HG03558 (cell line): Measurements from ENCODE around the gene PRM3.

Experiments used
- ATAC-seq: cut with Tn5 transposase; IDR thresholded peaks from one replicate; pipeline ENCODE4 v1.9.1; 2021; ENCODE audit warnings: moderate number of reproducible peaks; ENCODE audit not compliant: unreplicated experiment; ENCODE audit errors: extremely low read depth

The PRM3 gene

GRCh38 chr16:11262915-11263314 is 10.5 kb downstream of the PRM3 start:
- no peak for ATAC-seq

DNA sequence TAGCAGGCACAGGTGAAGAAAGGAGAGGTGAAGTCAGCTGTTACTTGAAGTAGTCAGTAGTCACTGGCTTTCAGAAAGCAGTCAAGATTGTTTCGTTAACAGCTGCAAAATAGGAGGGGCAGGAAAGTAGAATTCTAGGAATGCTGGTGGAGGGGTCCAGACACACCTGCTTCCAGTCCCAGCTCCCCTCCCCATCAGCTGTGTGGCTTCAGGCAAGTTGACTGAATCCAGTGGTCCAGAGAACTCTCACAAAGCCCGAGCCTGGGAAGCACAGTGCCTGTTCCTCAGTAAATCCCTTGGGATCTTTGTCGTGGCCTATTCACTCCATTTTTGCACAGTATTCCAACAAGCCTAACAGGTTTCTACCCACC is 12.8 kb downstream of the PRM3 start:
- no peak for ATAC-seq

- no peak for ATAC-seq
These were observed 13.5 kb downstream of the PRM3 start for GRCh38 chr16:11259655-11260595.

DNA sequence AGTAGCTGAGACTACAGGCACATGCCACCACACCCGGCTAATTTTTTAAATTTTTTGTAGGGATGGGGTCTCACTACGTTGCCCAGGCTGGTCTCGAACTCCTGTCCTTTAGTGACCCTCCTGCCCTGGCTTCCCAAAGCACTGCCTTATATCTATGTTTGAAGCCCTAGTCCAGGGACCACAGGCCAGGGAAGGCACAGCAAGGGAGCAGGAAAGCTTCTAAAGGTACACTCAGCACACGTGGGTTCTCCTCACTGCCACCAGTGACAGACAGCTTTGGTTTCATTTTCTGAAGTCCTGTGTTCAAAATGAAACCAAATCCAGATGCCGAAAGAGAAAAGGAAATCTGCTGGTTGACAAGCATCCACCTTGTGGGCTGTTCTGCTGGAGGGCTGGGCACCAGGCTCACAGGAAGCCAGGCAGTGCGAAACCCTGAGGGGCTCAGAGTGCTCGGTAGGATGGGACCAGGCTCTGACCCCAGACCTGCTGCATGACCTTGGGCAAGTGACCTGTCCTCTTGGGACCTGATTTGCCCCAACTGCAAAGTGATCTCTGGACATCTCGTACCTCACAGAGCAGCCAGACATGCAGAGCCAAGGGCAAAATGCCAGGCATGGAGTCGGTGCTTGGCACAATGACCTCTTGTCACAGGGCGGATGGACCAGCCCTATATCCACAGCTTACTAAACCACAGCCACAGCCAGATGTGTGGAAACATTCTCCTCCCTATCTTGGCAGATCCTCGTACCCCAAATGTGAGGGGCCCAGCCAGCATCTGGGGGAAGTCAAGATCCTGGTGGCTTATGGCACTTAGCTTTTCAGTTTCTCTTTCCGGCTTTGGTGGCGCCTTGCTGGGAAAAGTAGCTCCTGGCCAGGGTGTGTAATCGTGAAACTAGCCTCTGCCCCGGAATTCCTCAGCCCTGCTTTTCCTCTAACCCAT is 14.6 kb downstream of the PRM3 start:
- no peak for ATAC-seq

DNA sequence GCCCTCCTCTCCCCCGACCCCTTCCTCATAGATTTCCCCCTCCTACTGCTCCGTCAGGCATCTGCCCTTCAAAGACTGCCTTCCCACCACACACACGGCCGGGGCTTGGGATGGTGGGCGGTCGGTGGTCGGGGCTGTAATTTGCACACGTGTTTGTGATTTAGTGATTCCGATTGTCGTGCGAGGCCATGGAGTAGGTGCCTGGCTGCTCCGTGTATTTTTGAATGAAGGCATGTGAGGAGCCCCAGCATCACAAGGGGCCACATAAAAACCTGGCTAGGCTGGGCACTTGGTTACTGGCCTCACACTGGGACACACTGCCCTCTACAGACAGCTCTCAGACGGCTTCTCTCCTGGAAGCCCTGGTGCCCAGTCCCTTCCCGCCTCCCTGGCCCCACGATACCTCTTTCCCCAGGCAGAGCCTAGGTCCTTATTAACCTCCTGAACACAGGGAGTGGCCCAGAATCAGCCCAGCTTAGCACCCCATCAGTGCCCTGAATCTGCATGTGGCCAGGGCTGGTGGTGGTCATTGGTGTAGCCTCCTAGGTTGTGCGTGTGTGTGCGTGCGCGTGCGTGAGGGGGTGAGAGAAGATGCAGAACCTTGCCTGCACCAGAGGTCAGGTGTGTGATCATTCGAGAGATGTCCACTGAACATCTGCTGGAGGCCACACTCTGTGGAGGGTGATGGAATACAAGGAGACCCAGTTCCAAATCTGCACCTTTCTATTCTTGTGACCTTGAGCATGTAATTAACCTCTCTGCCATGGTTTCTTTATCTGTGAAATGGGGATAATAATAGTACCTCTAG is 16.1 kb downstream of the PRM3 start:
- ATAC-seq: no peak

GRCh38 chr16:11256661-11257130 is 16.7 kb downstream of the PRM3 start:
- ATAC-seq: no peak

DNA sequence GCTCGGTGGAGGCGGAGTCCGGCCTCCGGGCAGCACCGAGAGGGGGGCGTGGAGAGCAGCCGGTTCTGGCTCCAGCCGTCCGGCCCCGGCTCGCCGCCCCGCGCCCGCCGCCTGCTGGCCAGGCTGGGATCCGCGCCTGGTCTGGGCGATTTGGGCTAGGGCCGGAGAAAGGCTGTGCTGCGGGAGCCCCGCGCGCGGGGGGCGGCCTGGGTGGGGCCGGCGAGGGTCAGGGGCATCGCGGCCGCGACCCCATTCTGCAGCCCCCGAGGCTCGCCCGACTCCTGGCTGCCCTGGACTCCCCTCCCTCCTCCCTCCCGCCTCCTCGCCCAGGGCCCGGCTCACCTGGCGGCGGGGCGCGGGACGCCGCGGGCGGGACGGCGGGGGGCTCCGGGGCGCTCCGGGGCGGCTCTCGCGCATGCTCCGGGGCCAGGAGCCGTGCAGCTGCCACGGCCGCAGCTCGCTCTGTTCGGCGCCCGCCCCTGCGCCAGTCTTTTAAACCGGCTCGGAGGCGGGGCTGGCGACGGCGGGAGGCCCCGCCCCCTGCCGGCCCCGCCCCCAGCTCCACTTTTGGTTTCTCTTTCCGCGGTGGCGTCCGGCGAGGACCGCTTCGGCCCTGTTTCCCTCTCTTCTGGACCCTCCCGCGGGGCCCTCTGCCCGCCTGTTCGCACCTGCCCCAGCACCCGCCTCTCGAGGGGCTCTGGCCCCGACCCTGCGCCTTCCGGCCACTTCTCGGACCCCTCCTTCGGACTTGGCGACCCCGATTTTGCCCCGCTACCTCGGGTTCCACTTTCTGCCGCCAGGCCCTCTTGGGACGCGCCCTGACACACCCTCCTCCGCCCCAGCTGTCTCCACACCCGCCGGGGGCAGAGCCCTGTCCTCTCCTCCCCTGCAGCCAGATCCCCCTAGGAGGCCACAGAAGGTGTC is 17.4 kb downstream of the PRM3 start, which contains the start of gene SOCS1:
SOCS1 (minus strand) TSS at position 468 of the 924 bp plus-strand sequence. CDS start 726 bp downstream, outside the sequence.
- ATAC-seq: peak; percentile 31

DNA sequence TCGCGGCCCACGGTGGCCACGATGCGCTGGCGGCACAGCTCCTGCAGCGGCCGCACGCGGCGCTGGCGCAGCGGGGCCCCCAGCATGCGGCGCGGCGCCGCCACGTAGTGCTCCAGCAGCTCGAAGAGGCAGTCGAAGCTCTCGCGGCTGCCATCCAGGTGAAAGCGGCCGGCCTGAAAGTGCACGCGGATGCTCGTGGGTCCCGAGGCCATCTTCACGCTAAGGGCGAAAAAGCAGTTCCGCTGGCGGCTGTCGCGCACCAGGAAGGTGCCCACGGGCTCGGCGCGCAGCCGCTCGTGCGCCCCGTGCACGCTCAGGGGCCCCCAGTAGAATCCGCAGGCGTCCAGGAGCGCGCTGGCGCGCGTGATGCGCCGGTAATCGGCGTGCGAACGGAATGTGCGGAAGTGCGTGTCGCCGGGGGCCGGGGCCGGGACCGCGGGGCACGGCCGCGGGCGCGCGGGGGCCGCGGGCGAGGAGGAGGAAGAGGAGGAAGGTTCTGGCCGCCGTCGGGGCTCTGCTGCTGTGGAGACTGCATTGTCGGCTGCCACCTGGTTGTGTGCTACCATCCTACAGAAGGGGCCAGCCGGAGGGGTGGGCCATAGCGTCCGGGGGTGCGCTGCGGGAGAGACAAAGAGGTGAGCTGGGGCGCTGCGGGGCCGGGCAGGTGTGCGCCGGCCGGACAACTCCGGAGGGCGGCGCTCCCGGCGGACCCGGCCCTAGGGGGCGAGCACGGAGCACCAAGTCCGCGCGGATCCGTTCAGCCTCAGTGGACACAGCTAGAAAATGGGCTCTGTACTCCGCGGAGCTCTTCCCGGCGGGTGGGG is 18.3 kb downstream of the PRM3 start:
- no peak for ATAC-seq

DNA sequence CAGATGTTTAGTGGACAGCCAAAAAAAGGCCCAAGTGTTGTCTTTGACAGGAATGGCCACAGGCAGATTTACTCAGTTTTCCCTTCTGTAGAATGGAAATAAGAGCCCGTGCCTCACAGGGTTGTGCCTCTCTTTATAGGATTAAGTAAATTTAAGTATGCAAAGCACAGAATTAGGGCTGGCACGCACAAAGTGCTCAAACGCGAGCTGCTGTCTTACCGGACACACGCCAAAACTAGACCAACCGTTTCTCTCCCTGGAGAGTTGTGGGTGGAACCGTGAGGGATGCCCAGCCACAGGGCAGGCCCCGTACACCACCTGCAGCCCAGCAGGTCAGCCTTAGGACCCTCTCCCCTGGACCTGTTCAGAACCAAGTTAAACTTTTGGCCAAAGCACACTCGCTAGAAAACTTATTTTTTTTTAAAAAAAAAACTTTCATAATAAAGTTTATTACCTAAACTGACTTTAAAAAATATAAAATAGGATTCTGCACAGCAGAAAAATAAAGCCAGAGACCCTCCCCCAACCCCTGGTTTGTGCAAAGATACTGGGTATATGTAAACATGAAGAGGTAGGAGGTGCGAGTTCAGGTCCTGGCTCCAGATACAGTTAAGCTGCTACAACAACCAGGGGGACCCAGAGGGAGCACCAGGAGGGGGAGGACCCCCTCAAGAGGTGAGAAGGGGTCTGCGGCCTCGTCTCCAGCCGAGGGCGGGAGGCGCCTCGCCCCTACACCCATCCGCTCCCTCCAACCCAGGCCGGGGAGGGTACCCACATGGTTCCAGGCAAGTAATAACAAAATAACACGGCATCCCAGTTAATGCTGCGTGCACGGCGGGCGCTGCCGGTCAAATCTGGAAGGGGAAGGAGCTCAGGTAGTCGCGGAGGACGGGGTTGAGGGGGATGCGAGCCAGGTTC is 19.2 kb downstream of the PRM3 start:
- ATAC-seq: no peak

DNA sequence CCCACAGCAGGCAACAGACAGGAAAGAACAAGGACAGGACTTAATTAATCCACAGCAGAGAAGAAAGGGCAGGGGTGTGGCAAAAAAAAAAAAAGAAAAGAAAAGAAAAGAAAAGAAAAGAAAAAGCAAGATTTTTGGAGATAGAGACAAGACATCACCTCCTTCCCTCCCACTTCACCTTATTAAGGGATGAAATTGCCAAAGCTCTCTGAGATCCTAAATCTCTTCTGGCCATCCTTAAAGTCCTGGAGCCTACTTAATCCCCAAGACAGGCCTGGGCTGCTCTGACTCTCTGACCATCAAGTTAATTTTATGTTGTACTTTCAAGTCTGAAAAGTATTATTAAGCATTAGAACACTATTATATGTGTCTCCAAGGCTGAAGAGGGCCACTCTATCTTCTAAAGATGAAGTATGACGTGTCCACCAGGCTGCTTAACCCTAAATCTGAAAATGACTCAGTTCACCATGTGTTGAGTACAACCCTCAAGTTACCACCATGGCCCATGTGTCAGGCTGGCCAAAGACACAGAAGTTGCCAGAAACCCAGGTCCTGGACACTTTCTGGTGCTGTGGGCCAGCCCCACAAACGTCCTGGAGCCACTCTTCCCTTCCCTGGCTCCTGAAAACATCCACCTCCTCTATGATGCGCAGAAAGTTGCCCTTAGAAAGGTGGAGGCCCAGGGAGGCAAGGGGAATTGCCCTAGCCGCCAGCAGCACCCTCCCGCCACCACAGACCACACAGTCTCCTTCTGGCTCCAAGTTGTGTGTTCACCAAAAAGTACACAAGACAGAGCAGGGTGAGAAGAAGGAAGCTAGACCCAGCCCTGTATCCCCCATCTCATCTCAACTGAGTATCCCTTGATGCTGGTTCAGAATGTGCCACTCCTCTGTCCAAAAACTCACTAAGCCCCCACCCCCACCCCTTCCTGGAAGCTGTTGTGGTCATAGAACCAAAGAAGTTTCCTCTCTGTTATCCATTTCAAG is 20.1 kb downstream of the PRM3 start:
- ATAC-seq: no peak

DNA sequence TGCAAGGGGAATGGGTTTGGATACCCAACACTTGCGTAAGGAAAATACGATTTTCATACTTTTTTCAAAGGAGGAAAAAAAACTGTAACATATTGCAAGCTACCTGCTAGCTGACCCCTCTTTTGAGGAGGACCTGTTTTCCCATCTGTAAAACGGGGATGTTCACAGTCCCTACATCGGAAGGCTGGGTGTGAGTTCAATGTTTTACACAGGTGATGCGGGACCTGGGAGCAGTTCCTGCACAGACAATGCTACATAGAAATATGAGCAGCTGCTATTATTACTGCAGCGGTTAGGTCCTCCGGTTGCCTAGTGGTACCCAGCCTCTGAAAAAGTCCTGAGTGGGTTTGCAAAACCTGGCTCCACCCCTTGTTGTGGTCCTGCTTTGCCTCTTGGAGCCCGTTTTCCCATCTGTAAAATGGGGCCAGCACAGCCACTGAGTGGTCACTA is 20.9 kb downstream of the PRM3 start:
- ATAC-seq: no peak

GRCh38 chr16:11251525-11252481 is 21.6 kb downstream of the PRM3 start:
- no peak for ATAC-seq

DNA sequence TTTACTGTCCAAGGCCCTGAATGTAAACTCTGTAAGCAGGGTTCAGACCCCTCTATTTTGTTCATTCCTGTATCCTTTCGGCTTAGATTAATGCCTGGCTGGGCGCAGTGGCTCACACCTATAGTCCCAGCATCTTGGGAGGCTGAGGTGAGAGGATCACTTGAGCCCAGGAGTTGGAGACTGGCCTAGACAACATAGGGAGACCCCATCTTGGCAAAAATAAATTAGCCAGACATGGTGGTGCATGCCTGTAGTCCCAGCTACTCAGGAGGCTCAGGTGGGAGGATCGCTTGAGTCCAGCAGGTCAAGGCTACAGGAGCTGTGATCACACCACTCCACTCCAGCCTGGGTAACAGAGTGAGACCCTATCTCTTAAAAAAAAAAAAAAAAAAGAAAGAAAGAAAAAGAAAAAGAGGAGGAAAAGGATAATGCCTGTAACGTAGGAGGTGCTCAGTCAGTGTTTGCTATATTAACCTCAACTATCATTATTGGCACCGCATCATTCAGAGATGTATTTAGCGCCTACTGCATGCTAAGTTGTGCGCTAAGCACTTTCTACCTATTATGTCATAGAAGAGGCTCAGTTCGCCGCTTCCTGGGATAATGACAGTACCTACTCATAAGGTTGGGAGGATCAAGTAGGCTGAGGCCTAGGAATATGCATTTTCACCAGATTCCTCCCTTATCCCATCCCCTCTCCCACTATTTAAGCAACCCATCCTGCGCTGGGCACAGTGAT is 22.5 kb downstream of the PRM3 start:
- no peak for ATAC-seq
